ENCODE results near the gene R3HCC1L.

GRCh38 chr10:98260350-98260749, 125.9 kb downstream of the R3HCC1L start:
- TF ChIP-seq CTCF (IDR thresholded peaks at IDR 0.05; ENCODE audit: poor library complexity) (no peak), EZH2phosphoT487 (IDR thresholded peaks at IDR 0.05; ENCODE audit: low read depth, severe bottlenecking, unreplicated experiment) (no peak), EZH2 (IDR thresholded peaks at IDR 0.05; ENCODE audit: borderline replicate concordance) (no peak)
